H1 (cell line): ENCODE data around the gene MAPK8IP2. TPM values are rescaled to one million over a fixed set of nuclear protein-coding genes. Genes with fewer than 3 reads are reported as not detected.

Source experiments
- CHD7 ChIP-seq: fragments of 300-600 bp; sonication (generic); IDR thresholded peaks from 2 replicates; pipeline ENCODE4 v1.7.1; 2012; ENCODE audit warnings: low read length, moderate library complexity, mild to moderate bottlenecking, inconsistent platforms; ENCODE audit not compliant: insufficient replicate concordance
- HDAC6 ChIP-seq: IDR thresholded peaks from one replicate; pipeline ENCODE4 v1.7.1; 2012; ENCODE audit warnings: low read depth, mild to moderate bottlenecking, inconsistent platforms, low read length, moderate library complexity
- SP1 ChIP-seq: IDR thresholded peaks from 2 replicates; pipeline ENCODE4 v1.6.1; 2011; ENCODE audit warnings: low read depth, low read length
- polyA plus RNA-seq, 7 experiments: library from polyadenylated mRNA; depleted of rRNA in 3 of 7; stranded (reverse) in 5 of 7; unstranded in 2 of 7; fragments of >200 nt in 5 of 7; fragments of 200-250 nt in 2 of 7; gene quantifications; 1 replicate in 5 of 7; 2 replicates in 1 of 7; 4 replicates in 1 of 7; pipeline versions ENCODE4 v1.2.1 to v1.2.3, GENCODE V29; 2011 to 2013; ENCODE audit warnings: missing spikeins in 2 of 7, mixed read lengths in 2 of 7
- total RNA-seq: library from RNA; stranded (reverse); fragmentation: NEBNext Ultra II Directional; extraction: Animal tissue kit (Norgen Biotek cat#: 25700); gene quantifications from 2 replicates; pipeline ENCODE4 v1.2.1, GENCODE V29; 2021

Gene MAPK8IP2
- total and polyA plus RNA-seq, 2 of the 8 experiments (the other 6 are each of a cell fraction or from before 2014, with no cell fraction given), result 1.5 to 5.5 TPM

GRCh38 chr22:50561401-50562358 is 38.9 kb upstream of the MAPK8IP2 start (continued):
- no peak for TF ChIP-seq CHD7
- no peak for TF ChIP-seq SP1
- no peak for TF ChIP-seq HDAC6
